ENCODE measurements around the gene ACACB.

ACACB gene

GRCh38 chr12:109288571-109288970 is 172.2 kb downstream of the ACACB start:
- Histone ChIP-seq H3K36me3 (ENCODE audit: insufficient read depth, low read length) (no peaks in the 10 kb centered on the region), H3K27me3 (ENCODE audit: insufficient read depth, low read length) (no peaks in the 10 kb centered on the region), H3K4me1 (ENCODE audit: control insufficient read depth, insufficient read depth, low read length, unreplicated experiment) (no peaks in the 10 kb centered on the region), H3K4me3 (ENCODE audit: low read depth, low read length) (no peak overlapping the region), H2AFZ (ENCODE audit: low read length, unreplicated experiment) (no peak overlapping the region), H3K27ac (ENCODE audit: low read depth, low read length) (no peak overlapping the region), H3K79me2 (ENCODE audit: control insufficient read depth, insufficient read depth, low read length, unreplicated experiment) (no peaks in the 10 kb centered on the region)

GRCh38 chr12:109289004-109289403 is 172.6 kb downstream of the ACACB start:
- H3K36me3 ChIP-seq (ENCODE audit: insufficient read depth, low read length), result no peaks in the 10 kb centered on the region
- no peaks in the 10 kb centered on the region; the same call in 1 of the 2 replicates for H3K27me3 ChIP-seq (ENCODE audit: insufficient read depth, low read length)
- H3K4me1 ChIP-seq (ENCODE audit: control insufficient read depth, insufficient read depth, low read length, unreplicated experiment), result no peaks in the 10 kb centered on the region
- H2AFZ ChIP-seq (ENCODE audit: low read length, unreplicated experiment), result no peak overlapping the region
- H3K79me2 ChIP-seq (ENCODE audit: control insufficient read depth, insufficient read depth, low read length, unreplicated experiment), result no peaks in the 10 kb centered on the region
- no peak overlapping the region for H3K27ac ChIP-seq (ENCODE audit: low read depth, low read length)
- H3K4me3 ChIP-seq (ENCODE audit: low read depth, low read length), result no peak overlapping the region

GRCh38 chr12:109289551-109289950 is 173.2 kb downstream of the ACACB start:
- no peak overlapping the region for H3K27ac ChIP-seq (ENCODE audit: low read depth, low read length)
- H3K79me2 ChIP-seq (ENCODE audit: control insufficient read depth, insufficient read depth, low read length, unreplicated experiment), result no peaks in the 10 kb centered on the region
- no peak overlapping the region for H2AFZ ChIP-seq (ENCODE audit: low read length, unreplicated experiment)

GRCh38 chr12:109290061-109290460 is 173.7 kb downstream of the ACACB start:
- no peaks in the 10 kb centered on the region for H3K4me1 ChIP-seq (ENCODE audit: control insufficient read depth, insufficient read depth, low read length, unreplicated experiment)
- no peak overlapping the region for H2AFZ ChIP-seq (ENCODE audit: low read length, unreplicated experiment)
- no peaks in the 10 kb centered on the region for H3K36me3 ChIP-seq (ENCODE audit: insufficient read depth, low read length)
- H3K4me3 ChIP-seq (ENCODE audit: low read depth, low read length), result no peak overlapping the region
- no peak overlapping the region for H3K27ac ChIP-seq (ENCODE audit: low read depth, low read length)
- no peaks in the 10 kb centered on the region for H3K79me2 ChIP-seq (ENCODE audit: control insufficient read depth, insufficient read depth, low read length, unreplicated experiment)
- H3K27me3 ChIP-seq (ENCODE audit: insufficient read depth, low read length), result no peaks in the 10 kb centered on the region; the same call in 1 of the 2 replicates

More at GRCh38 chr12:109289551-109289950, 173.2 kb downstream of the ACACB start:
- no peaks in the 10 kb centered on the region for H3K36me3 ChIP-seq (ENCODE audit: insufficient read depth, low read length)
- no peaks in the 10 kb centered on the region; the same call in 1 of the 2 replicates for H3K27me3 ChIP-seq (ENCODE audit: insufficient read depth, low read length)
- no peaks in the 10 kb centered on the region for H3K4me1 ChIP-seq (ENCODE audit: control insufficient read depth, insufficient read depth, low read length, unreplicated experiment)
- no peak overlapping the region for H3K4me3 ChIP-seq (ENCODE audit: low read depth, low read length)

- 0 out of 2 replicates have a peak overlapping the region, but pooled peaks have one; percentile 37 for H3K4me3 ChIP-seq (ENCODE audit: low read depth, low read length)
- peak overlapping the region; percentile 74 for H2AFZ ChIP-seq (ENCODE audit: low read length, unreplicated experiment)
Measured at GRCh38 chr12:109291117-109291516, 174.7 kb downstream of the ACACB start.

GRCh38 chr12:109291521-109292341 is 175.3 kb downstream of the ACACB start:
- Histone ChIP-seq H3K79me2 (ENCODE audit: control insufficient read depth, insufficient read depth, low read length, unreplicated experiment) (no peaks in the 10 kb centered on the region), H3K27ac (ENCODE audit: low read depth, low read length) (no peak overlapping the region), H3K4me3 (ENCODE audit: low read depth, low read length) (0 out of 2 replicates have a peak overlapping the region, but pooled peaks have one; percentile 37), H3K27me3 (ENCODE audit: insufficient read depth, low read length) (peaks cover 11% of the 10 kb centered on the region), H3K36me3 (ENCODE audit: insufficient read depth, low read length) (no peaks in the 10 kb centered on the region), H2AFZ (ENCODE audit: low read length, unreplicated experiment) (peak overlapping the region; percentile 74), H3K4me1 (ENCODE audit: control insufficient read depth, insufficient read depth, low read length, unreplicated experiment) (no peaks in the 10 kb centered on the region)

More at GRCh38 chr12:109291117-109291516, 174.7 kb downstream of the ACACB start:
- no peaks in the 10 kb centered on the region for H3K79me2 ChIP-seq (ENCODE audit: control insufficient read depth, insufficient read depth, low read length, unreplicated experiment)
- peaks cover 5% of the 10 kb centered on the region for H3K27me3 ChIP-seq (ENCODE audit: insufficient read depth, low read length)
- H3K27ac ChIP-seq (ENCODE audit: low read depth, low read length), result no peak overlapping the region
- H3K36me3 ChIP-seq (ENCODE audit: insufficient read depth, low read length), result no peaks in the 10 kb centered on the region
- H3K4me1 ChIP-seq (ENCODE audit: control insufficient read depth, insufficient read depth, low read length, unreplicated experiment), result no peaks in the 10 kb centered on the region

- Histone ChIP-seq H3K4me1 (ENCODE audit: control insufficient read depth, insufficient read depth, low read length, unreplicated experiment) (no peaks in the 10 kb centered on the region), H3K27ac (ENCODE audit: low read depth, low read length) (no peak overlapping the region), H3K36me3 (ENCODE audit: insufficient read depth, low read length) (no peaks in the 10 kb centered on the region), H3K79me2 (ENCODE audit: control insufficient read depth, insufficient read depth, low read length, unreplicated experiment) (no peaks in the 10 kb centered on the region), H2AFZ (ENCODE audit: low read length, unreplicated experiment) (no peak overlapping the region), H3K27me3 (ENCODE audit: insufficient read depth, low read length) (peaks cover 17% of the 10 kb centered on the region), H3K4me3 (ENCODE audit: low read depth, low read length) (no peak overlapping the region)
Measured at GRCh38 chr12:109292342-109292711, 175.9 kb downstream of the ACACB start.

- Histone ChIP-seq H2AFZ (ENCODE audit: low read length, unreplicated experiment) (no peak overlapping the region), H3K4me1 (ENCODE audit: control insufficient read depth, insufficient read depth, low read length, unreplicated experiment) (no peaks in the 10 kb centered on the region), H3K27me3 (ENCODE audit: insufficient read depth, low read length) (peaks cover 22% of the 10 kb centered on the region), H3K36me3 (ENCODE audit: insufficient read depth, low read length) (no peaks in the 10 kb centered on the region), H3K79me2 (ENCODE audit: control insufficient read depth, insufficient read depth, low read length, unreplicated experiment) (no peaks in the 10 kb centered on the region), H3K4me3 (ENCODE audit: low read depth, low read length) (no peak overlapping the region), H3K27ac (ENCODE audit: low read depth, low read length) (no peak overlapping the region)
Measured at GRCh38 chr12:109293106-109293505, 176.7 kb downstream of the ACACB start.

GRCh38 chr12:109294286-109294796 is 178.0 kb downstream of the ACACB start:
- H3K27ac ChIP-seq (ENCODE audit: low read depth, low read length), result no peak overlapping the region
- H3K4me3 ChIP-seq (ENCODE audit: low read depth, low read length), result no peak overlapping the region
- H3K36me3 ChIP-seq (ENCODE audit: insufficient read depth, low read length), result no peaks in the 10 kb centered on the region
- no peaks in the 10 kb centered on the region for H3K79me2 ChIP-seq (ENCODE audit: control insufficient read depth, insufficient read depth, low read length, unreplicated experiment)
- H2AFZ ChIP-seq (ENCODE audit: low read length, unreplicated experiment), result no peak overlapping the region
- no peaks in the 10 kb centered on the region for H3K4me1 ChIP-seq (ENCODE audit: control insufficient read depth, insufficient read depth, low read length, unreplicated experiment)
- peaks cover 22% of the 10 kb centered on the region for H3K27me3 ChIP-seq (ENCODE audit: insufficient read depth, low read length)

GRCh38 chr12:109295764-109296425 is 179.5 kb downstream of the ACACB start:
- no peak overlapping the region for H2AFZ ChIP-seq (ENCODE audit: low read length, unreplicated experiment)
- H3K36me3 ChIP-seq (ENCODE audit: insufficient read depth, low read length), result no peaks in the 10 kb centered on the region
- H3K4me3 ChIP-seq (ENCODE audit: low read depth, low read length), result no peak overlapping the region
- H3K4me1 ChIP-seq (ENCODE audit: control insufficient read depth, insufficient read depth, low read length, unreplicated experiment), result no peaks in the 10 kb centered on the region
- H3K27me3 ChIP-seq (ENCODE audit: insufficient read depth, low read length), result peaks cover 22% of the 10 kb centered on the region
- no peak overlapping the region for H3K27ac ChIP-seq (ENCODE audit: low read depth, low read length)
- no peaks in the 10 kb centered on the region for H3K79me2 ChIP-seq (ENCODE audit: control insufficient read depth, insufficient read depth, low read length, unreplicated experiment)
